HG03108 (cell line): ENCODE data around the gene ACTG2.
"Not testable (repeated sequence)": the region's sequence is repeated elsewhere in the genome, so short reads cannot be mapped to it uniquely, and the experiment has no call there.

Experiments
- ATAC-seq: cut with Tn5 transposase; IDR thresholded peaks from one replicate; pipeline ENCODE4 v1.9.1; 2021; ENCODE audit warnings: moderate library complexity; ENCODE audit not compliant: unreplicated experiment

Gene ACTG2

GRCh38 chr2:73892631-73893329, at the start of gene ACTG2:
Gene ACTG2 (plus strand): TSS chr2:73893008. CDS start chr2:73901312, 8,304 bp downstream.
- ATAC-seq = no peak

DNA sequence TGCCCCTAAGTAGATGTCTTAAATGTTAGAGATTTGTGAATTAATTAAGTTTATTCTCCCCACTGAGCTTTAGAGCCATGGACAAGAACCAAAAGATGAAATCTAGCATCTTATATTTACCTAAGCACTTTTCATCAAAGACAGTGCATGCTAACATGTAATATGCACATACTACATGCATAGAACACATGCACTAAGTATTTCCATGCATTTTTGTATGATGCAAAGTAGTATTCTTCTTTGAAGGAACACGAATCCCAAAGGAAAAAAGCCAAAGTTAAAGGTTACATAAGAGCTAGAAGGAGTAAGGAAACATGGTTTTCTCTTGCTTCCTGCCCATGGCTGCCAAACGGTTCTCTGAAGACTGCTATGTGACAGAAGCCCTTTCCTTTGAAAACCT, 48.7 kb upstream of the ACTG2 start:
- no peak for ATAC-seq

GRCh38 chr2:73850009-73850408, 42.8 kb upstream of the ACTG2 start:
- no peak for ATAC-seq

GRCh38 chr2:73851274-73851673, 41.5 kb upstream of the ACTG2 start:
- no peak for ATAC-seq

DNA sequence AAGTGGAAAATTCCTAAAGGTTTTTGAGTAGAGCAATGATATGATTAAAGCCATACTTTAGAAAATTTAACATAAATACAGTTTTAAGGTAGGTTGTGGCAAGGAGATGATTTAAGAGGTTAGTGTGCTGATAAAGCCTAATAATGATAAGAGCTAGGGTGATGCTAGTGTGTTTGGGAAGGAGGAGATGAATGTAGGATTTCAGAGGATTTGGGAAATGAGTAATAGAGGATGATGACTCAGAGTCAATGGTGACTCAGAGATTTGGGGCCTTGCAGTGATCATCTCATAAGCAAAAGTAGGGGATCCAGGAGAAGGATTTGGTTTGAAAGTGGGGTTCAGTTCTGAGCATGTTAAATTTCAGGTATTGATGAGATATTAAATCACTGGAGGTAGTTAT, 40.8 kb upstream of the ACTG2 start:
- ATAC-seq = no peak

- no peak for ATAC-seq
Observed at GRCh38 chr2:73855526-73855925, 37.3 kb upstream of the ACTG2 start.

DNA sequence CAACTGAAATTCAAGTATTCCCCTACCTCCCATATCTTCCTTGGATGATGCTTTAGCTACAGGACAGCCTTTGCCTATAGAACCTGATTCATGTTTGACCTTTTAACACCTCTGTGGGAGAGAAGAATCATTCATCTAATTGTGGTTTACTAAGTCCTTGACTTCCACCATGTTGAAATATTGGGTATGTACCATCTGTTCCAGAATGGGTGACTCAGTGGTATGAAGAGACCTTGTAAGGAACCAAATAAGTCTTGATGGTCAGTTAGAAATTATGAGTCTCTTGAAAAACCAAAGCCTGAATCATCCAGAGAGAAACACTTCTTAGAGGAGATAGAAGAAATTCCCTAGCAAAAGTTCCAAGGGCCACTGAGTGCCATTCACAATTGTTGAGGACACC, 36.6 kb upstream of the ACTG2 start:
- ATAC-seq = no peak

GRCh38 chr2:73859721-73860586, 32.9 kb upstream of the ACTG2 start:
- no peak for ATAC-seq

DNA sequence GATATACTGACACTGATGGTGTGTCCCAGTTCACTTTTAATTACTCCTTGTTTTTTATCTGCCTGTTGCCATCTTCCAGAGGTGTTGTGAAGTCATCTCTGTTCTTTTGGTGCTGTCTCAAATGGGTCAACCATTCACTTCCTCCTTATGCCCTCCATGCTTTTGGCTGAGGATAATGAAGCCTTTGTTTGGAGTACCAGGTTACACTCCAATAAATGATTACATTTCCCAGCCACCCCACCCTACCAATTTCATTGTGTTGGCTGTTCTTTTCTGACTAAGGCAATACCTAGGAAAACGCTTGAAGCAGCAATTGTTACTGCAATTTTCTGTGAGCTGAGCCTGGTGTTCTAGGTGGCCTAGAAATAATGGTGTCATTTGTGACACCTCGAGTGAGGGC, 29.8 kb upstream of the ACTG2 start:
- ATAC-seq = no peak

DNA sequence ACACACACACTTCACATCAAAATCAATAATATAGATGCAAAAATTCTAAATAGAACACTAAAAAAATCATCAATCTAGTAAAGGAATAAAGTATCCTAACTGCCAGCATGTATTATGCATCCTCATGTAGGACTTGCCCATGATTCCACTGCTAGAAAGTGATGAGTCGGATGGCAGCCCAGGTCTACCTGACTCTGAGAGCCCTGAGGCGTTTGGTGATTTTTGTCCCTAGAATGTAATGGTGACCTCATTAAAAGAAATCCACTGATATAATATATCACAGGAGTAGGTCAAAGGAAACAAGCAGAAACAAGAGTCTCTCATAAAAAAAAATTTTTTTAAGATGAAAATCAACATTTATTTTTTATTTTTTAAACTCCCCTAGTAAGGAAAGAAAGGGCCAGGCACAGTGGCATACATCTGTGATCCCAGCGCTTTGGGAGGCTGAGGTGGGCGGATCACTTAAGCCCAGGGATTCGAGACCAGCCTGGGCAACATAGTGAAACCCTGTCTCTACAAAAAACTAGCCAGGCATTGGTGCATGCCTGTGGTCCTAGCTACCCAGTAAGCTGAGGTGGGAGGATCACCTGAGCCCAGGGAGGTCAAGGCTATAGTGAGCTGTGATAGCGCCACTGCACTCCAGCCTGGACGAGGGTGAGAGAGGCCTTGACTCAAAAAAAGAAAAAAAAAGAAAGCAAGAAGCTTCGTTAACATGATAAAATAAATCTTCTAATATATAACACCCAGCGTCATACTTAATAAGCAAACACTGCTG, 24.4 kb upstream of the ACTG2 start:
- ATAC-seq = no peak

DNA sequence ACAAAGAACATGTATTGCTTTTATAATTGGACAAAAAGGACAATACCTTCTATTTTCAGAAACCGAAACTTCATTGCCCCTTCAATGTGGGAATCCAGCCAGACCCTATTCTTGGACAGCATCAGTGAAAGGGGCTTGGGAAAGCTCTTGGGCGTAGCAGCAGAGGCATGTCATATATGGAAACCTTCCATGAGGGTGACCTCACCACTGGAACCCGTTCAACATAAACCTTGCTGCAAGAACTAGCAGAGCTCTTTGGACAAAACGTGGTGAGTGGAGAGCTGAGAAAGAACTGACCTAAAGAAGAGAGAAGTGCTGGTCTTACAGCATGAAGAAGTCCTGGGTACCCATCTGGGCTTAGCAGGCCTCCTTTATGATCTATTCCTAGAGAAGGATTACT, 22.7 kb upstream of the ACTG2 start:
- no peak for ATAC-seq

DNA sequence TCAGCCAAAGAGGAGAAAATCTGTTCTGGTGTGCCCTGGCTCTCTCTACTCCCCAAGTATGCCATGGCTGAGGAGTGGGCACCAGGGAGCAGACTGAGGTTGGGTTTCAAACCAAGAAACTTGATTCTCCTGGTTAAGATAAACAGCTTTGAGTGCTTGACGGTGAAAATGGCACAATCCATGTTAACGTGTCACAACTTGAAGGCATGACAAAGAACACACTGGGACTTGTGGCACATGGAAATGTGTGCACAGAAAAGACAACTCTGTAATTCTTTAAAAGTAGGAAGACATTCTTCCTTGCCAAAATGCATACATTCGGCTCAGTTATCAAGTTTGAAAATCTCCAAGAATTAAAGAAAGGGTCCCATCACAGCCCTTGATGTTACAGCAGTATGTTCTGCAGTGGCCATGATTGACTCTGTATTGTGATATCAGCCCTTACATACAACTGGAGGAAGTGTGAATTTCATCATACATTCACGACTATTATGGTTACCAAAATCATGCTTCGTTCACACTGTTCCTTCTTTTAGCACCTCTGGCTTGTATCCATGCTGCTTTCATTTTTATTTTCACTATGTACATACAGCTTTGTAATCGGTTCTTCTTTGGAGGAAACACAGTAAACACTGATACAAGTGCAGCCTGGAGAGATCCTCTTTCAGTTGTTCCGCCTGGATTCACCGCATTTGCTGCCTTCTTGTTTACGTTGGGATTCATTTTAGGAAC, 15.6 kb upstream of the ACTG2 start:
- no peak for ATAC-seq

DNA sequence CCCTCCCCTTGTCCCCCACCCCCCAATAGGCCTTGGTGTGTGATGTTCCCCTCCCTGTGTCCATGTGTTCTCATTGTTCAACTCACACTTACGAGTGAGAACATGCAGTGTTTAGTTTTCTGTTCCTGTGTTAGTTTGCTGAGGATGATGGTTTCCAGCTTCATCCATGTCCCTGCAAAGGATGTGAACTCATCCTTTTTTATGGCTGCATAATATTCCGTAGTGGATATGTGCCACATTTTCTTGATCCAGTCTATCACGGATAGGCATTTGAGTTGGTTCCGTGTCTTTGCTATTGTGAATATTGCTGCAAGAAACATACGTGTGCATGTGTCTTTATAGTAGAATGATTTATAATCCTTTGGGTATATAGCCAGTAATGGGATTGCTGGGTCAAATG, 14.8 kb upstream of the ACTG2 start:
- ATAC-seq = not testable (repeated sequence)

- no peak for ATAC-seq
Observed at GRCh38 chr2:73885406-73885805, 7.4 kb upstream of the ACTG2 start.

DNA sequence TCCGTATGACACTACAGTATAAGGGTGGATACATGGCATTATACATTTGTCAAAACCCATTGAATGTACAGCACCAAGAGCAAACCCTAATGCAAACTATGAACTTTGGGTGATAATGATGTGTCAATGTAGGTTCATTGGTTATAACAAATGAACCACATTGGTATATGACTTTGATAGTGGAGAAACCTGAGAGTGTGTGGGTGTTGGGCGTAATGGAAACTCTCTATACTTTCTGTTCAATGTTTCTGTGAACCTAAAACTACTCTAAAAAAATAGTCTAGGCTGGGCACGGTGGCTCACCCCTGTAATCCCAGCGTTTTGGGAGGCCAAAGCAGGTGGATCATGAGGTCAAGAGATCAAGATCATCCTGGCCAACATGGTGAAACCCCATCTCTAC, 6.5 kb upstream of the ACTG2 start:
- no peak for ATAC-seq

- ATAC-seq = not testable (repeated sequence)
Observed at GRCh38 chr2:73887596-73888353, 5.0 kb upstream of the ACTG2 start.

GRCh38 chr2:73888388-73888787, 4.4 kb upstream of the ACTG2 start:
- ATAC-seq = no peak

GRCh38 chr2:73889206-73889605, 3.6 kb upstream of the ACTG2 start:
- ATAC-seq = no peak

GRCh38 chr2:73890301-73891092, 2.3 kb upstream of the ACTG2 start:
- ATAC-seq = no peak
